ENCODE data around the gene HENMT1. TPM values are rescaled to one million over a fixed set of nuclear protein-coding genes. Genes with fewer than 3 reads are reported as not detected.

Gene HENMT1
- total RNA-seq, 1 experiment from 2014 or later: 9.9 TPM

DNA sequence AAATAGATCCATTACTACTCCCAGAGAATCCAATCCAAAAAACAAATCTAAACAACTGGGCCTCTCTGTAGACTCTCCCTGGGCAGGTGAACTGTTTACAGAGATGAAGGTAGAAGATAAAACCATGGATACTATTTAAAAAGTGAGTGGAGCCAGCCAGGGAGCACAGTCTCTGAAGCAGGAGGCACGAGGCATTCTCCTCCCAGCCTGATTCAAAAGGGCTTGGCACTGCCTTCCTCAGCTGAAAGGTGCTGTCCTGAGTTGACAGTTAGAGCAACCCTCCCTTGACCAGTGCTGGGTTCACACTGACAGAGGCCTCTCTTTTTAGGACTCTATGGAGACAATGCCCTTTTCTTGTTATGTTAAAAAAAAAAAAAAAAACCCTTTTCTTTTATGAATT, 36.8 kb downstream of the HENMT1 start:
- Mint-ChIP-seq H3K27ac (ENCODE audit: unreplicated experiment) (no peak overlapping the region), H3K27me3 (ENCODE audit: unreplicated experiment) (no peaks in the 10 kb centered on the region), H3K9me3 (ENCODE audit: low read depth, unreplicated experiment) (no peaks in the 10 kb centered on the region), H3K4me1 (ENCODE audit: low read depth, unreplicated experiment) (peaks cover 24% of the 10 kb centered on the region), H3K36me3 (ENCODE audit: insufficient read depth, unreplicated experiment) (no peaks in the 10 kb centered on the region), H3K4me3 (ENCODE audit: low read depth, unreplicated experiment) (no peak overlapping the region)
- TF ChIP-seq, protein P1, sequence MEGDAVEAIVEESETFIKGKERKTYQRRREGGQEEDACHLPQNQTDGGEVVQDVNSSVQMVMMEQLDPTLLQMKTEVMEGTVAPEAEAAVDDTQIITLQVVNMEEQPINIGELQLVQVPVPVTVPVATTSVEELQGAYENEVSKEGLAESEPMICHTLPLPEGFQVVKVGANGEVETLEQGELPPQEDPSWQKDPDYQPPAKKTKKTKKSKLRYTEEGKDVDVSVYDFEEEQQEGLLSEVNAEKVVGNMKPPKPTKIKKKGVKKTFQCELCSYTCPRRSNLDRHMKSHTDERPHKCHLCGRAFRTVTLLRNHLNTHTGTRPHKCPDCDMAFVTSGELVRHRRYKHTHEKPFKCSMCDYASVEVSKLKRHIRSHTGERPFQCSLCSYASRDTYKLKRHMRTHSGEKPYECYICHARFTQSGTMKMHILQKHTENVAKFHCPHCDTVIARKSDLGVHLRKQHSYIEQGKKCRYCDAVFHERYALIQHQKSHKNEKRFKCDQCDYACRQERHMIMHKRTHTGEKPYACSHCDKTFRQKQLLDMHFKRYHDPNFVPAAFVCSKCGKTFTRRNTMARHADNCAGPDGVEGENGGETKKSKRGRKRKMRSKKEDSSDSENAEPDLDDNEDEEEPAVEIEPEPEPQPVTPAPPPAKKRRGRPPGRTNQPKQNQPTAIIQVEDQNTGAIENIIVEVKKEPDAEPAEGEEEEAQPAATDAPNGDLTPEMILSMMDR (IDR thresholded peaks at IDR 0.05; ENCODE audit: unreplicated experiment): no peak
- no TSS peak for BruUV-seq (replicated peaks)
- DNase-seq: no peak
- intact Hi-C loops (cut with micrococcal nuclease; ENCODE audit: unreplicated experiment): no loop called here
- CTCF ChIA-PET: interaction anchor here (0.6 to 0.7 kb wide), 3 partner anchors 23 to 142 kb away, joined by 3 to 5 read pairs (median 4); no protein-coding TSS in a partner anchor

DNA sequence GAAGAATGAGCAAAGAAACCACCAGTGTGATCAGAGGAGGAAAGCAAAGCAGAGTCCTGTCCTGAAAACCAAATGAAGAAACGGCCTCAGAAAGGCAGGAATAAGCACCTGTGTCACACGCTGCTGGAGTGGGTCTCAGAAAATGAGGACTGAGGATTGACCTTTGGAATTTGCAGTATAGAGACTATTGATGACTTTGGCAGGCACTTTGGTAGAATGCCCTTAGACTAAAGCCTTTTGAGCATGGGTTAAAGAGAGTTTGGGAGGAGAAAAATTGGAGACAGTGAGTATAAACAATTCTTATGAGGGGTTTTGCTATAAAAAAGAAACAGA, 43.2 kb downstream of the HENMT1 start:
- CTCF ChIA-PET: no interaction called here
- Mint-ChIP-seq H3K27ac (ENCODE audit: unreplicated experiment) (no peak overlapping the region), H3K27me3 (ENCODE audit: unreplicated experiment) (no peaks in the 10 kb centered on the region), H3K36me3 (ENCODE audit: insufficient read depth, unreplicated experiment) (no peaks in the 10 kb centered on the region), H3K4me1 (ENCODE audit: low read depth, unreplicated experiment) (no peaks in the 10 kb centered on the region), H3K4me3 (ENCODE audit: low read depth, unreplicated experiment) (no peak overlapping the region), H3K9me3 (ENCODE audit: low read depth, unreplicated experiment) (no peaks in the 10 kb centered on the region)
- intact Hi-C loops (cut with micrococcal nuclease; ENCODE audit: unreplicated experiment): no loop called here
- DNase-seq: no peak
- TF ChIP-seq, protein P1 (IDR thresholded peaks at IDR 0.05; ENCODE audit: unreplicated experiment): no peak
- BruUV-seq (replicated peaks): no TSS peak

DNA sequence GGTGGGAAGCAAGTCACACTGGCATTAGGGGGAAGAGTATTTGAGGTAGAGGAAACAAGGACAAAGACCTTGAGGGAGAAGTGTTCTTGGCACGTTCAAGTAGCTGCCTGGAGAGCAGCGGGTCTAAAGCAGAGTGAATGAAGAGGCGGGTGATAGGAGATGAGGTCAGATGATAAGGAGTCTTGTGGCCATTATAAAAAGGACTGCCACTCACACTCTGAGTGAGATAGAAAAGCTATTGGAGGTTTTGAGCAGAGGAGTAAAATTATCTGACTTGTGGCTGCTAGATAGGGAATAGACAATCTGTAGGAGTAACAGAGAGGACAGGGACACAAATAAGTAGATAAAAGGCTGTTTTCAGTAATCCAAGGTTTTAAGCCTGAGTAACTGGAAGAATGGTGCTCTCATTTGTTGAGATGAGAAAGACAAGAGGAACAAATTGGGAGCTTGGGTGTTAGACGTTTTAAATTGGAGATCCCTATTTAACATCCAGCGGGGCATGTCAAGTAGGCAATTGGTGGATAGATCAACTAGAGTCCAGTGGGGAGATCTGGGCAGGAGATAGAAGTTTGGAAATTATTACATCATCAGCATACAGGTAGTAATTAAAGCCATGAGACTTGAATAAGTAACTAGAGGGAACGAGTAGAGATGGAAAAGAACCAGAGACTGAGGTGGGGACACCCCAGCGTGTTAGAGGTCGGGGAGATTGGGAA, 43.7 kb downstream of the HENMT1 start:
- intact Hi-C loops (cut with micrococcal nuclease; ENCODE audit: unreplicated experiment): no loop called here
- Mint-ChIP-seq H3K27ac (ENCODE audit: unreplicated experiment) (no peak overlapping the region), H3K27me3 (ENCODE audit: unreplicated experiment) (no peaks in the 10 kb centered on the region), H3K9me3 (ENCODE audit: low read depth, unreplicated experiment) (no peaks in the 10 kb centered on the region), H3K4me3 (ENCODE audit: low read depth, unreplicated experiment) (no peak overlapping the region), H3K36me3 (ENCODE audit: insufficient read depth, unreplicated experiment) (no peaks in the 10 kb centered on the region), H3K4me1 (ENCODE audit: low read depth, unreplicated experiment) (no peaks in the 10 kb centered on the region)
- no peak for DNase-seq
- BruUV-seq (replicated peaks): no TSS peak
- TF ChIP-seq, protein P1 (IDR thresholded peaks at IDR 0.05; ENCODE audit: unreplicated experiment): no peak
- CTCF ChIA-PET: no interaction called here

- DNase-seq: no peak
- CTCF ChIA-PET: no interaction called here
- intact Hi-C loops (cut with micrococcal nuclease; ENCODE audit: unreplicated experiment): no loop called here
- H3K27me3 Mint-ChIP-seq (ENCODE audit: unreplicated experiment): no peaks in the 10 kb centered on the region
- BruUV-seq (replicated peaks): no TSS peak
- H3K4me3 Mint-ChIP-seq (ENCODE audit: low read depth, unreplicated experiment): no peak overlapping the region
- no peaks in the 10 kb centered on the region for H3K4me1 Mint-ChIP-seq (ENCODE audit: low read depth, unreplicated experiment)
- H3K36me3 Mint-ChIP-seq (ENCODE audit: insufficient read depth, unreplicated experiment): no peaks in the 10 kb centered on the region
- no peaks in the 10 kb centered on the region for H3K9me3 Mint-ChIP-seq (ENCODE audit: low read depth, unreplicated experiment)
- H3K27ac Mint-ChIP-seq (ENCODE audit: unreplicated experiment): no peak overlapping the region
- TF ChIP-seq, protein P1 (IDR thresholded peaks at IDR 0.05; ENCODE audit: unreplicated experiment): no peak
These were observed 45.3 kb downstream of the HENMT1 start for GRCh38 chr1:108615544-108615943.

Measured in Calu3 (cell line).